HG03135 (cell line): Measurements from ENCODE around the gene FUT2.

Experiments used
- ATAC-seq: cut with Tn5 transposase; IDR thresholded peaks from one replicate; pipeline ENCODE4 v1.9.1; 2021; ENCODE audit warnings: mild to moderate bottlenecking, moderate library complexity; ENCODE audit not compliant: unreplicated experiment

Gene FUT2

GRCh38 chr19:48724796-48725753 is 29.3 kb downstream of the FUT2 start:
- ATAC-seq, result no peak

GRCh38 chr19:48726556-48726955 is 30.8 kb downstream of the FUT2 start:
- no peak for ATAC-seq

- ATAC-seq, result no peak
These were observed 33.3 kb downstream of the FUT2 start for GRCh38 chr19:48728911-48729664.

- no peak for ATAC-seq
These were observed 35.7 kb downstream of the FUT2 start for GRCh38 chr19:48731452-48731851.

- no peak for ATAC-seq
These were observed 38.9 kb downstream of the FUT2 start for GRCh38 chr19:48734625-48735024.

GRCh38 chr19:48735031-48735615 is 39.4 kb downstream of the FUT2 start:
- no peak for ATAC-seq

GRCh38 chr19:48737360-48737998 is 41.7 kb downstream of the FUT2 start:
- no peak for ATAC-seq

- peak; percentile 86 for ATAC-seq
These were observed 43.0 kb downstream of the FUT2 start for GRCh38 chr19:48738557-48739403.

GRCh38 chr19:48739404-48740163 is 43.8 kb downstream of the FUT2 start:
- ATAC-seq, result no peak

GRCh38 chr19:48740164-48740972 is 44.6 kb downstream of the FUT2 start, which contains the start of gene RASIP1:
TSS of gene RASIP1 (minus strand) at chr19:48740610. CDS start at chr19:48740282, 328 bp downstream.
- no peak for ATAC-seq

- no peak for ATAC-seq
These were observed 45.6 kb downstream of the FUT2 start for GRCh38 chr19:48741129-48741999.

GRCh38 chr19:48742096-48742495 is 46.3 kb downstream of the FUT2 start:
- no peak for ATAC-seq

- ATAC-seq, result no peak
These were observed 49.6 kb downstream of the FUT2 start for GRCh38 chr19:48745208-48745995.

- ATAC-seq, result no peak
These were observed 50.3 kb downstream of the FUT2 start for GRCh38 chr19:48746110-48746509.

- no peak for ATAC-seq
These were observed 51.2 kb downstream of the FUT2 start, which contains the start of gene IZUMO1 for GRCh38 chr19:48746738-48747575. TSS of gene IZUMO1 (minus strand) at chr19:48746909. CDS start at chr19:48745859, 1,050 bp downstream.
